ENCODE results near the gene UBASH3B.

UBASH3B gene

GRCh38 chr11:122627745-122628144, 27.8 kb upstream of the UBASH3B start:
- WGBS (ENCODE audit: insufficient coverage, insufficient read length), result no CpG with 5 or more reads among the region's 3 CpGs
- no peak for DNase-seq (ENCODE audit: low read depth, low spot score)
- Histone ChIP-seq H3K27me3 (ENCODE audit: control insufficient read depth, insufficient read depth, low read length) (no peaks in the 10 kb centered on the region), H3K4me3 (ENCODE audit: low read length) (no peak overlapping the region), H3K36me3 (ENCODE audit: control insufficient read depth, insufficient read depth, low read length) (no peaks in the 10 kb centered on the region), H3K27ac (ENCODE audit: low read length) (no peak overlapping the region), H3K9me3 (ENCODE audit: control insufficient read depth, insufficient read depth, low read length) (no peaks in the 10 kb centered on the region), H3K4me1 (ENCODE audit: control insufficient read depth, insufficient read depth, low read length) (no peaks in the 10 kb centered on the region)

- no CpG with 5 or more reads among the region's 9 CpGs for WGBS (ENCODE audit: insufficient coverage, insufficient read length)
- no peak overlapping the region for H3K4me3 ChIP-seq (ENCODE audit: low read length)
- DNase-seq (ENCODE audit: low read depth, low spot score), result peak; percentile 52
- no peaks in the 10 kb centered on the region for H3K36me3 ChIP-seq (ENCODE audit: control insufficient read depth, insufficient read depth, low read length)
- no peaks in the 10 kb centered on the region for H3K9me3 ChIP-seq (ENCODE audit: control insufficient read depth, insufficient read depth, low read length)
- no peaks in the 10 kb centered on the region for H3K4me1 ChIP-seq (ENCODE audit: control insufficient read depth, insufficient read depth, low read length)
- no peaks in the 10 kb centered on the region for H3K27me3 ChIP-seq (ENCODE audit: control insufficient read depth, insufficient read depth, low read length)
- H3K27ac ChIP-seq (ENCODE audit: low read length), result no peak overlapping the region
Measured at GRCh38 chr11:122628810-122629555, 26.5 kb upstream of the UBASH3B start.

GRCh38 chr11:122632181-122632824, 23.2 kb upstream of the UBASH3B start:
- no peak for DNase-seq (ENCODE audit: low read depth, low spot score)
- H3K9me3 ChIP-seq (ENCODE audit: control insufficient read depth, insufficient read depth, low read length), result no peaks in the 10 kb centered on the region
- H3K4me3 ChIP-seq (ENCODE audit: low read length), result no peak overlapping the region
- H3K27me3 ChIP-seq (ENCODE audit: control insufficient read depth, insufficient read depth, low read length), result no peaks in the 10 kb centered on the region
- no peaks in the 10 kb centered on the region for H3K4me1 ChIP-seq (ENCODE audit: control insufficient read depth, insufficient read depth, low read length)
- WGBS (ENCODE audit: insufficient coverage, insufficient read length), result no CpG with 5 or more reads among the region's 11 CpGs
- H3K36me3 ChIP-seq (ENCODE audit: control insufficient read depth, insufficient read depth, low read length), result no peaks in the 10 kb centered on the region
- H3K27ac ChIP-seq (ENCODE audit: low read length), result no peak overlapping the region

- DNase-seq (ENCODE audit: low read depth, low spot score), result no peak
- H3K9me3 ChIP-seq (ENCODE audit: control insufficient read depth, insufficient read depth, low read length), result no peaks in the 10 kb centered on the region
- no peaks in the 10 kb centered on the region for H3K36me3 ChIP-seq (ENCODE audit: control insufficient read depth, insufficient read depth, low read length)
- no CpG with 5 or more reads among the region's 8 CpGs for WGBS (ENCODE audit: insufficient coverage, insufficient read length)
- H3K27ac ChIP-seq (ENCODE audit: low read length), result no peak overlapping the region
- H3K4me3 ChIP-seq (ENCODE audit: low read length), result no peak overlapping the region
- H3K27me3 ChIP-seq (ENCODE audit: control insufficient read depth, insufficient read depth, low read length), result no peaks in the 10 kb centered on the region
- H3K4me1 ChIP-seq (ENCODE audit: control insufficient read depth, insufficient read depth, low read length), result no peaks in the 10 kb centered on the region
Measured at GRCh38 chr11:122633219-122633829, 22.2 kb upstream of the UBASH3B start.

DNA sequence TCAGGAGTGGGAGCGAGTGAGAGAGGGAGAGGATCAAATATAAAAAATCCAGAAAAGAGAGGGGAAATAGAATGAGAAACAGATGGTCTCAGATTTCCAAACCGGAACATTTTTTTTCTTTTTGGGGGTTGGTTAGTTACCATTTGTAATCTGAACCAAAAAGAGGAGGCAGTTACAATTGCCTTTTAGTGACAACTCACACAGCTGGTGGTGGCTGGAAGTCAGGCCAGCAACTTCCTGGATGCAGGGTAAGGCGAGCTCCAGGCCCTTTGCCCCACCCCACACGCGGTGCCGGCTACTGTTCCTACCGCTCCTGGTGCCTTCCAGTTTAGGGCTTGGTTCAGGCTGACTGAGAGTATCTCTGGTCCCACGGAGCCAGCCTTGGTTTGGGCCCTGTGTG, 21.0 kb upstream of the UBASH3B start:
- Histone ChIP-seq H3K36me3 (ENCODE audit: control insufficient read depth, insufficient read depth, low read length) (no peaks in the 10 kb centered on the region), H3K4me3 (ENCODE audit: low read length) (no peak overlapping the region), H3K9me3 (ENCODE audit: control insufficient read depth, insufficient read depth, low read length) (no peaks in the 10 kb centered on the region), H3K27me3 (ENCODE audit: control insufficient read depth, insufficient read depth, low read length) (no peaks in the 10 kb centered on the region), H3K4me1 (ENCODE audit: control insufficient read depth, insufficient read depth, low read length) (no peaks in the 10 kb centered on the region), H3K27ac (ENCODE audit: low read length) (no peak overlapping the region)
- no peak for DNase-seq (ENCODE audit: low read depth, low spot score)
- no CpG with 5 or more reads among the region's 8 CpGs for WGBS (ENCODE audit: insufficient coverage, insufficient read length)

DNA sequence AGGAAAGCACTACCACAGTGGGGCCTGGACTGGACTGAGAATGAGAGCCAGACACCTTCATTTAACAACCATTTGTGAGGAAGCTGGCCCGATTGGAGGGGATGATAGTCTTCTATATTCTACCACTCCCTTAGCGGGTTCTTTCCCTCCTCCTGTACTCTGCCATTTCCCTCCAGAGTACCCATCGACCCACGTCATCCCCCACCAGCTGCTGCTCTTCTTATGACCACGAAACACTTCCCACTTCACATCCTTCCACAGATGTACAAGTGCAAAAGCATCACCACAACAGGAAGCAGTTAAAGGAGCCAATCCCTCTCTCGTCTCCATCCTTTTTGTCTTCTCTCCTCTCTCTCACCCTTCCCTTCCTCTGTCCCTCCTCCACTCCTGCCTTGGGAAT, 18.0 kb upstream of the UBASH3B start:
- no peak for DNase-seq (ENCODE audit: low read depth, low spot score)
- no CpG with 5 or more reads among the region's 6 CpGs for WGBS (ENCODE audit: insufficient coverage, insufficient read length)

GRCh38 chr11:122642472-122642922, 13.0 kb upstream of the UBASH3B start:
- Histone ChIP-seq H3K27ac (ENCODE audit: low read length) (no peak overlapping the region), H3K27me3 (ENCODE audit: control insufficient read depth, insufficient read depth, low read length) (no peaks in the 10 kb centered on the region), H3K36me3 (ENCODE audit: control insufficient read depth, insufficient read depth, low read length) (no peaks in the 10 kb centered on the region), H3K4me1 (ENCODE audit: control insufficient read depth, insufficient read depth, low read length) (no peaks in the 10 kb centered on the region), H3K4me3 (ENCODE audit: low read length) (no peak overlapping the region), H3K9me3 (ENCODE audit: control insufficient read depth, insufficient read depth, low read length) (no peaks in the 10 kb centered on the region)
- DNase-seq (ENCODE audit: low read depth, low spot score), result no peak
- no CpG with 5 or more reads among the region's 4 CpGs for WGBS (ENCODE audit: insufficient coverage, insufficient read length)

More for the DNA sequence above, 18.0 kb upstream of the UBASH3B start:
- no peaks in the 10 kb centered on the region for H3K4me1 ChIP-seq (ENCODE audit: control insufficient read depth, insufficient read depth, low read length)
- H3K9me3 ChIP-seq (ENCODE audit: control insufficient read depth, insufficient read depth, low read length), result no peaks in the 10 kb centered on the region
- no peak overlapping the region for H3K27ac ChIP-seq (ENCODE audit: low read length)
- H3K4me3 ChIP-seq (ENCODE audit: low read length), result no peak overlapping the region
- H3K27me3 ChIP-seq (ENCODE audit: control insufficient read depth, insufficient read depth, low read length), result no peaks in the 10 kb centered on the region
- no peaks in the 10 kb centered on the region for H3K36me3 ChIP-seq (ENCODE audit: control insufficient read depth, insufficient read depth, low read length)

GRCh38 chr11:122642971-122643370, 12.6 kb upstream of the UBASH3B start:
- Histone ChIP-seq H3K27ac (ENCODE audit: low read length) (no peak overlapping the region), H3K4me1 (ENCODE audit: control insufficient read depth, insufficient read depth, low read length) (no peaks in the 10 kb centered on the region)
- WGBS (ENCODE audit: insufficient coverage, insufficient read length), result no CpG with 5 or more reads among the region's 6 CpGs

GRCh38 chr11:122645847-122646246, 9.7 kb upstream of the UBASH3B start:
- H3K36me3 ChIP-seq (ENCODE audit: control insufficient read depth, insufficient read depth, low read length), result no peaks in the 10 kb centered on the region
- H3K27me3 ChIP-seq (ENCODE audit: control insufficient read depth, insufficient read depth, low read length), result no peaks in the 10 kb centered on the region
- H3K9me3 ChIP-seq (ENCODE audit: control insufficient read depth, insufficient read depth, low read length), result no peaks in the 10 kb centered on the region; the same call in 1 of the 2 replicates
- no peak overlapping the region for H3K27ac ChIP-seq (ENCODE audit: low read length)
- no peak for DNase-seq (ENCODE audit: low read depth, low spot score)
- no peak overlapping the region for H3K4me3 ChIP-seq (ENCODE audit: low read length)
- no peaks in the 10 kb centered on the region for H3K4me1 ChIP-seq (ENCODE audit: control insufficient read depth, insufficient read depth, low read length)
- WGBS (ENCODE audit: insufficient coverage, insufficient read length), result no CpG with 5 or more reads among the region's 5 CpGs

More at GRCh38 chr11:122642971-122643370, 12.6 kb upstream of the UBASH3B start:
- H3K9me3 ChIP-seq (ENCODE audit: control insufficient read depth, insufficient read depth, low read length), result no peaks in the 10 kb centered on the region
- H3K36me3 ChIP-seq (ENCODE audit: control insufficient read depth, insufficient read depth, low read length), result no peaks in the 10 kb centered on the region
- DNase-seq (ENCODE audit: low read depth, low spot score), result no peak
- H3K27me3 ChIP-seq (ENCODE audit: control insufficient read depth, insufficient read depth, low read length), result no peaks in the 10 kb centered on the region
- H3K4me3 ChIP-seq (ENCODE audit: low read length), result no peak overlapping the region

- Histone ChIP-seq H3K36me3 (ENCODE audit: control insufficient read depth, insufficient read depth, low read length) (no peaks in the 10 kb centered on the region), H3K4me1 (ENCODE audit: control insufficient read depth, insufficient read depth, low read length) (no peaks in the 10 kb centered on the region), H3K4me3 (ENCODE audit: low read length) (no peak overlapping the region; the same call in 1 of the 2 replicates), H3K27ac (ENCODE audit: low read length) (no peak overlapping the region), H3K27me3 (ENCODE audit: control insufficient read depth, insufficient read depth, low read length) (no peaks in the 10 kb centered on the region), H3K9me3 (ENCODE audit: control insufficient read depth, insufficient read depth, low read length) (no peaks in the 10 kb centered on the region; the same call in 1 of the 2 replicates)
- DNase-seq (ENCODE audit: low read depth, low spot score), result no peak
- no CpG with 5 or more reads among the region's 6 CpGs for WGBS (ENCODE audit: insufficient coverage, insufficient read length)
Measured at GRCh38 chr11:122646549-122647340, 8.8 kb upstream of the UBASH3B start.

Measured in iPS DF 6.9 (cell line).